B cell (primary cell): ENCODE measurements around the gene KLHDC7A. TPM values are rescaled to one million over a fixed set of nuclear protein-coding genes. Genes with fewer than 3 reads are reported as not detected.

Source experiments
- ATAC-seq: fragments of 200-7000 bp; cut with Tn5 transposase; one replicate; pipeline ENCODE4 v1.10.0; 2021; ENCODE audit warnings: low read depth, mild to moderate bottlenecking, moderate number of reproducible peaks, moderate library complexity
- CTCF ChIA-PET: fragments of 350-600 bp; sonication (Branson Sonifier 250); formaldehyde crosslinking; loops from one replicate; lab custom pipeline; 2021; ENCODE audit warnings: antibody characterized with exemption, inconsistent platforms; lab: Charles Lee
- POLR2A ChIA-PET: fragments of 350-600 bp; sonication (Branson Sonifier 250); formaldehyde crosslinking; loops from one replicate; lab custom pipeline; 2021; ENCODE audit warnings: antibody characterized with exemption; lab: Charles Lee
- DNase-seq: peaks from one replicate; pipeline ENCODE4 v3.0.0; 2013
- H2AFZ ChIP-seq: 2 replicates; pipeline ENCODE4 v1.6.1; 2012; ENCODE audit warnings: mild to moderate bottlenecking, low read depth, low read length; ENCODE audit not compliant: insufficient read depth, poor library complexity, severe bottlenecking
- H3K27ac ChIP-seq, 2 donors: 1 replicate in 1 of 2; 2 replicates in 1 of 2; pipeline ENCODE4 v1.5.1; 2012 to 2013; ENCODE audit warnings: low read length in 2 of 2, mild to moderate bottlenecking in 2 of 2, moderate library complexity in 1 of 2
- H3K27me3 ChIP-seq, 4 experiments: fragments of 200-600 bp in 1 of 4; sonication (generic) in 1 of 4; replicated peaks in 1 of 4; 1 replicate in 2 of 4; 2 replicates in 2 of 4; pipeline versions ENCODE4 v1.6.1 to v1.7.0; 2013 to 2016; ENCODE audit warnings: low read length in 3 of 4, mild to moderate bottlenecking in 2 of 4, mixed read lengths in 1 of 4, moderate library complexity in 1 of 4; ENCODE audit not compliant: insufficient read depth in 4 of 4, control insufficient read depth in 3 of 4; ENCODE audit errors: control extremely low read depth in 1 of 4
- H3K36me3 ChIP-seq, 2 experiments: replicated peaks in 1 of 2; 1 replicate in 1 of 2; 2 replicates in 1 of 2; pipeline versions ENCODE4 v1.6.1 to v1.7.1; 2013; ENCODE audit warnings: low read length in 1 of 2; ENCODE audit not compliant: insufficient read depth in 2 of 2, control insufficient read depth in 1 of 2; ENCODE audit errors: control extremely low read depth in 1 of 2, extremely low read depth in 1 of 2
- H3K4me1 ChIP-seq, 2 donors: fragments of 200-600 bp in 1 of 2; sonication (generic) in 1 of 2; 1 replicate in 1 of 2; 2 replicates in 1 of 2; pipeline versions ENCODE4 v1.5.1 to v1.6.1; 2013 to 2017; ENCODE audit warnings: low read length in 2 of 2; ENCODE audit not compliant: control insufficient read depth in 2 of 2, insufficient read depth in 2 of 2
- H3K4me2 ChIP-seq: replicated peaks from 2 replicates; pipeline ENCODE3; 2012; ENCODE audit warnings: mild to moderate bottlenecking, low read depth, low read length; ENCODE audit not compliant: poor library complexity, severe bottlenecking
- H3K4me3 ChIP-seq, 5 experiments: fragments of 200-600 bp in 1 of 5; sonication (generic) in 1 of 5; 1 replicate in 3 of 5; 2 replicates in 2 of 5; pipeline versions ENCODE4 v1.5.1 to v1.7.0; 2011 to 2016; ENCODE audit warnings: low read length in 4 of 5, mild to moderate bottlenecking in 4 of 5, low read depth in 2 of 5, control low read depth in 1 of 5, moderate library complexity in 1 of 5; ENCODE audit not compliant: insufficient read depth in 1 of 5; ENCODE audit errors: control extremely low read depth in 1 of 5, extremely low read depth in 1 of 5
- H3K79me2 ChIP-seq: fragments of 200-600 bp; sonication (generic); one replicate; pipeline ENCODE4 v1.6.0; 2016; ENCODE audit warnings: low read length; ENCODE audit not compliant: control insufficient read depth, insufficient read depth
- H3K9ac ChIP-seq: fragments of 200-600 bp; sonication (generic); 2 replicates; pipeline ENCODE4 v1.6.1; 2017; ENCODE audit warnings: mild to moderate bottlenecking, low read length, moderate library complexity
- H3K9me3 ChIP-seq, 3 donors: one replicate each; pipeline versions ENCODE4 v1.6.1 to v1.7.1; 2013; ENCODE audit warnings: low read length in 2 of 3; ENCODE audit not compliant: control insufficient read depth in 2 of 3, insufficient read depth in 1 of 3; ENCODE audit errors: control extremely low read depth in 1 of 3
- H4K20me1 ChIP-seq: 2 replicates; pipeline ENCODE4 v1.6.0; 2012; ENCODE audit warnings: mild to moderate bottlenecking, low read length; ENCODE audit not compliant: insufficient read depth, control insufficient read depth, poor library complexity, severe bottlenecking
- H3K27ac Mint-ChIP-seq: one replicate; pipeline ENCODE4 v1.8.0; 2021; ENCODE audit warnings: mixed read lengths
- H3K27me3 Mint-ChIP-seq: one replicate; pipeline ENCODE4 v1.8.0; 2021; ENCODE audit warnings: mixed read lengths
- H3K4me1 Mint-ChIP-seq: one replicate; pipeline ENCODE4 v1.8.0; 2021; ENCODE audit warnings: mixed read lengths
- H3K4me3 Mint-ChIP-seq: one replicate; pipeline ENCODE4 v1.8.0; 2021; ENCODE audit warnings: mixed read lengths
- H3K9me3 Mint-ChIP-seq: one replicate; pipeline ENCODE4 v1.8.0; 2022; ENCODE audit warnings: mixed read lengths; ENCODE audit not compliant: insufficient read depth
- EZH2 ChIP-seq: IDR thresholded peaks from 2 replicates; pipeline ENCODE4 v1.6.1; 2012; ENCODE audit warnings: borderline replicate concordance, low read depth, mild to moderate bottlenecking, moderate library complexity, low read length; ENCODE audit not compliant: insufficient read depth, poor library complexity, severe bottlenecking
- WGBS: methylation state at CpG from one replicate; pipeline ENCODE4 v1.1.5; 2013; ENCODE audit warnings: missing lambda C conversion rate; ENCODE audit not compliant: insufficient coverage; 5-methylcytosine and 5-hydroxymethylcytosine counted together
- intact Hi-C: fragments of 100-400 bp; cut with micrococcal nuclease; formaldehyde crosslinking; loops from one replicate; pipeline ENCODE4 v1.10.0; 2022
- polyA plus RNA-seq: library from polyadenylated mRNA; depleted of rRNA; stranded (reverse); fragments of >200 nt; gene quantifications from 2 replicates; pipeline ENCODE4 v1.2.3, GENCODE V29; 2012
- total RNA-seq, 2 donors: library from RNA; stranded (reverse); fragments of 120-200 nt in 1 of 2; gene quantifications; 1 replicate in 1 of 2; 2 replicates in 1 of 2; pipeline versions ENCODE4 v1.2.3 to v1.2.4, GENCODE V29; 2013 to 2022
- TF ChIP-seq, protein P1 (sequence below): fragments of 200-600 bp; IDR thresholded peaks from one replicate; pipeline ENCODE4 v1.8.0; 2022; ENCODE audit warnings: antibody characterized with exemption, mild to moderate bottlenecking

Gene KLHDC7A
- total and polyA plus RNA-seq, 2 donors (not counting 1 experiment from before 2014, with no cell fraction given) = not detected

DNA sequence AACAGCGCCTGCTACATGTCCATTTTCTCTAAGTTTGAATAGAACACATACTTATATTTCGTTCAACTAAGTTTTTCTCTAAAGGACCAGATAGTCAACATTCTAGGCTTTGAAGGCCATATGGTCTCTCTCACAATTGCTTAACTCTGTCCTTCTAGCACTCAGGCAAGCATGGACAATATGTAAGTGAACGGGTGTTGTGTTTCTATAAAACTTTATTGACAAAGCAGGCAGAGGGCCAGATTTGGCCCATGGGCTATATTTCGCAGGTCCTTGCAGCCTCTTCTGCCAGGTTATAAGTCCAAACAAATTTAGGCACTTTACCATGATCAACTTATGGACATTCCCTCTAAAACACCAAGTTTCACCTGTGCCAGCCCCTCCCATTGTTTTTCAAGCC, 21.1 kb downstream of the KLHDC7A start:
- Histone ChIP-seq H3K4me1 (no peaks in the 10 kb centered on the region), H3K27me3 (peaks cover 0 to 11% (median 0%) of the 10 kb centered on the region in 4 experiments), H3K79me2 (no peaks in the 10 kb centered on the region), H4K20me1 (no peaks in the 10 kb centered on the region), H3K27ac (no peak overlapping the region), H3K4me3 (no peak overlapping the region), H3K4me2 (no peak overlapping the region), H2AFZ (no peak overlapping the region), H3K9me3 (peaks cover 0 to 1% (median 0%) of the 10 kb centered on the region in 3 donors), H3K9ac (no peak overlapping the region), H3K36me3 (no peaks in the 10 kb centered on the region)
- H3K27me3 Mint-ChIP-seq = peaks cover 33% of the 10 kb centered on the region
- CTCF ChIA-PET = no interaction called here
- peaks cover 11% of the 10 kb centered on the region for H3K9me3 Mint-ChIP-seq
- 93% methylated on average over 3 of the region's 4 CpGs for WGBS
- TF ChIP-seq, protein P1, sequence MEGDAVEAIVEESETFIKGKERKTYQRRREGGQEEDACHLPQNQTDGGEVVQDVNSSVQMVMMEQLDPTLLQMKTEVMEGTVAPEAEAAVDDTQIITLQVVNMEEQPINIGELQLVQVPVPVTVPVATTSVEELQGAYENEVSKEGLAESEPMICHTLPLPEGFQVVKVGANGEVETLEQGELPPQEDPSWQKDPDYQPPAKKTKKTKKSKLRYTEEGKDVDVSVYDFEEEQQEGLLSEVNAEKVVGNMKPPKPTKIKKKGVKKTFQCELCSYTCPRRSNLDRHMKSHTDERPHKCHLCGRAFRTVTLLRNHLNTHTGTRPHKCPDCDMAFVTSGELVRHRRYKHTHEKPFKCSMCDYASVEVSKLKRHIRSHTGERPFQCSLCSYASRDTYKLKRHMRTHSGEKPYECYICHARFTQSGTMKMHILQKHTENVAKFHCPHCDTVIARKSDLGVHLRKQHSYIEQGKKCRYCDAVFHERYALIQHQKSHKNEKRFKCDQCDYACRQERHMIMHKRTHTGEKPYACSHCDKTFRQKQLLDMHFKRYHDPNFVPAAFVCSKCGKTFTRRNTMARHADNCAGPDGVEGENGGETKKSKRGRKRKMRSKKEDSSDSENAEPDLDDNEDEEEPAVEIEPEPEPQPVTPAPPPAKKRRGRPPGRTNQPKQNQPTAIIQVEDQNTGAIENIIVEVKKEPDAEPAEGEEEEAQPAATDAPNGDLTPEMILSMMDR = no peak
- no peak for TF ChIP-seq EZH2
- ATAC-seq (no peak), DNase-seq (no peak)
- POLR2A ChIA-PET = no interaction called here
- intact Hi-C loops = no loop called here
- H3K27ac Mint-ChIP-seq = no peak overlapping the region
- H3K4me3 Mint-ChIP-seq = no peak overlapping the region
- no peaks in the 10 kb centered on the region for H3K4me1 Mint-ChIP-seq

DNA sequence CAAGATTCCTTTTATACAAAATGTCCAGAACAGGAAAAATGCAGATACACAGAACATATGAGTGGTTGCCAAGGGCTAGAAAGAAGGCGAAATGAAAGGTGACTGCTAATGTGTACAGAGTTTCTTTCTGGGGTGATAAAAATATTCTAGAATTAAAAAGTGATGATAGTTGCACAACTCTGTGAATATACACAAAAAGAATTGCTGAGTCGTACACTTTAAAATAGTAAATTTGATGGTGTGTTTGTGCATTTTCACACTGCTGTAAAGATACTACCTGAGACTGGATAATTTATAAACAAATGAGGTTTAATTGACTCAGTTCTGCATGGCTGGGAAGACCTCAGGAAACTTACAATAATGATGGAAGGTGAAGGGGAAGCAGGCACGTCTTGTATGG, 23.9 kb downstream of the KLHDC7A start:
- Mint-ChIP-seq H3K4me3 (no peak overlapping the region), H3K4me1 (no peaks in the 10 kb centered on the region), H3K27ac (no peak overlapping the region), H3K27me3 (peaks cover 18% of the 10 kb centered on the region), H3K9me3 (peaks cover 14% of the 10 kb centered on the region)
- H3K27ac ChIP-seq = no peak overlapping the region
- peaks cover 0 to 3% (median 1%) of the 10 kb centered on the region in 3 donors for H3K9me3 ChIP-seq
- ChIA-PET CTCF (no interaction called here), POLR2A (no interaction called here)
- H3K4me2 ChIP-seq = no peak overlapping the region
- ATAC-seq = no peak
- H3K9ac ChIP-seq = no peak overlapping the region
- H3K4me3 ChIP-seq = no peak overlapping the region
- intact Hi-C loops = no loop called here
- H4K20me1 ChIP-seq = no peaks in the 10 kb centered on the region
- H2AFZ ChIP-seq = no peak overlapping the region
- TF ChIP-seq, protein P1 = no peak
- no peak for TF ChIP-seq EZH2
- no peaks in the 10 kb centered on the region for H3K4me1 ChIP-seq
- no peak for DNase-seq
- no peaks in the 10 kb centered on the region for H3K79me2 ChIP-seq
- peaks cover 0 to under 1% (median 0%) of the 10 kb centered on the region in 4 experiments for H3K27me3 ChIP-seq
- no peaks in the 10 kb centered on the region for H3K36me3 ChIP-seq
- WGBS = 100% methylated on average over 1 of the region's 3 CpGs
